Measurements from ENCODE around the gene REL. TPM values are rescaled to one million over a fixed set of nuclear protein-coding genes. Genes with fewer than 3 reads are reported as not detected.

REL gene
- total RNA-seq, 2 donors from 2014 or later, result 10.2 to 30.0 TPM

DNA sequence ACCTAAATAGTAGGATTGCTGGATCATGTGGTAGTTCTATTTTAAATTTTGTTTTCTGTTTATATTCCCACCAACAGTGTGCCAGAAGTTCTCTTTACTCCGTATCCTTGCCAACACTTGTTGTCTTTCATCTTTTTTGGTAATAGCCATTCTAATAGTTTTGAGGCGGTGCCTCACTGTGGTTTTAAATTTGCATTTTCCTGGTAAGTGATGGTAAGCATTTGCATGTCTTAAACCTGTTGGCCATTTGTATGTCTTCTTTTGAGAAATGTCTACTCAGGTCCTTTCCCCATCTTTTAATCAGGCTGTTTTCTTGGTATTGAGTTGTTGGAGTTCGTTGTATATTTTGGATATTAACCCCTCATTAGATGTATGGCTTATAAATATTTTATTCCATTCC, 51.6 kb downstream of the REL start:
- 94% methylated on average over 3 of the region's 3 CpGs for WGBS
- TF ChIP-seq, protein P1, sequence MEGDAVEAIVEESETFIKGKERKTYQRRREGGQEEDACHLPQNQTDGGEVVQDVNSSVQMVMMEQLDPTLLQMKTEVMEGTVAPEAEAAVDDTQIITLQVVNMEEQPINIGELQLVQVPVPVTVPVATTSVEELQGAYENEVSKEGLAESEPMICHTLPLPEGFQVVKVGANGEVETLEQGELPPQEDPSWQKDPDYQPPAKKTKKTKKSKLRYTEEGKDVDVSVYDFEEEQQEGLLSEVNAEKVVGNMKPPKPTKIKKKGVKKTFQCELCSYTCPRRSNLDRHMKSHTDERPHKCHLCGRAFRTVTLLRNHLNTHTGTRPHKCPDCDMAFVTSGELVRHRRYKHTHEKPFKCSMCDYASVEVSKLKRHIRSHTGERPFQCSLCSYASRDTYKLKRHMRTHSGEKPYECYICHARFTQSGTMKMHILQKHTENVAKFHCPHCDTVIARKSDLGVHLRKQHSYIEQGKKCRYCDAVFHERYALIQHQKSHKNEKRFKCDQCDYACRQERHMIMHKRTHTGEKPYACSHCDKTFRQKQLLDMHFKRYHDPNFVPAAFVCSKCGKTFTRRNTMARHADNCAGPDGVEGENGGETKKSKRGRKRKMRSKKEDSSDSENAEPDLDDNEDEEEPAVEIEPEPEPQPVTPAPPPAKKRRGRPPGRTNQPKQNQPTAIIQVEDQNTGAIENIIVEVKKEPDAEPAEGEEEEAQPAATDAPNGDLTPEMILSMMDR (IDR thresholded peaks at IDR 0.05), result no peak
- no peak for TF ChIP-seq POLR2AphosphoS5 (IDR thresholded peaks at IDR 0.05)
- no peak for TF ChIP-seq POLR2A (IDR thresholded peaks at IDR 0.05)
- H3K36me3 ChIP-seq, result no peaks in the 10 kb centered on the region
- H3K27me3 ChIP-seq (replicated peaks; ENCODE audit: insufficient read depth), result no peaks in the 10 kb centered on the region
- intact Hi-C loops (cut with DNase I), result no loop called here
- H3K4me1 ChIP-seq (replicated peaks), result no peaks in the 10 kb centered on the region
- H3K27ac ChIP-seq, result no peak overlapping the region
- DNase-seq (ENCODE audit: low spot score), result no peak
- no peak overlapping the region for H3K4me3 ChIP-seq
- H3K9me3 ChIP-seq, result no peaks in the 10 kb centered on the region

DNA sequence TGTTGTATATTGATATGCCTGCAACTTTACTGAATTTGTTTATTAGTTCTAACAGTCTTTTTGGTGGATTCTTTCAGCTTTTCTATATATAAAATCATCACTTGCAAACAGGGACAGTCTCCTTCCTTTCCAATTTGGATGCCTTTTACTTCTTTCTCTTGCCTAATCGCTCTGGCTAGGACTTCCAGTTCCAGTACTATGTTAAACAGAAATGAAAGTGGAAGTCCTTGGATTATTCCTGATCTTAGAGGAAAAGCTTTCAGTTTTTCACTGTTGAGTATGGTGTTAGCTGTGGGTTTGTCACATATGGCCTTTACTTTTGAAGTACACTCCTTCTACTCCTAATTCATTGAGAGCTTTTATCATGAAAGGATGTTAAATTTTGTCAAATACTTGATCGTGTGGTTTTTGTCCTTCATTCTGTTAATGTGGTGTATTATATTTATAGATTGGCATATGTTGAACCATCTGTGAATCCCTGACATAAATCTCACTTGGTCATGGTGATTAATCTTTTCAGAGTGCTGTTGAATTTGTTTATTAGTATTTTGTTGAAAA, 52.9 kb downstream of the REL start:
- Histone ChIP-seq H3K4me3 (no peak overlapping the region), H3K27ac (no peak overlapping the region), H3K27me3 (replicated peaks; ENCODE audit: insufficient read depth) (no peaks in the 10 kb centered on the region), H3K4me1 (replicated peaks) (no peaks in the 10 kb centered on the region), H3K36me3 (no peaks in the 10 kb centered on the region), H3K9me3 (no peaks in the 10 kb centered on the region)
- intact Hi-C loops (cut with DNase I), result no loop called here
- DNase-seq (ENCODE audit: low spot score), result no peak
- WGBS, result 60% methylated on average over 2 of the region's 2 CpGs
- TF ChIP-seq, protein P1 (IDR thresholded peaks at IDR 0.05), result no peak
- TF ChIP-seq POLR2AphosphoS5 (IDR thresholded peaks at IDR 0.05), result no peak
- no peak for TF ChIP-seq POLR2A (IDR thresholded peaks at IDR 0.05)

DNA sequence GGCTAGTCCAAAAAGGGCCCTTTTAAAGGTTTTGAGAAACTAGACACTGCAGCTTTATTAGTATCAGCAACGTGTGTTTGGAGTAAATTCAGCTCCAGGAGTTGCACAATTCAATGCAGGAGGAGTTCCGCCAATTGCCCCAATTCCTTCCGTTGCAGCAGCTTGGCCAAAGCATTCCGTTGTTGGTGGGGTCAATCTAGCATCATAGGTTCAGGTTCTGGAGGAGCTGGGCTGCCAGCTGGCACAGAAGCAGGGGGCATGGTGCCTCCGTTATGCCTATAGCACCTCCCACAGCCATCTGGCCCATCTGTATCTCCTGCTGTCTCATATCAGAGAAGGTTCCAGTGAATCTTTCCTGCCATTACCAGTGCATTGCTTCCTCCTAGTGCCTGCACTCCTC, 55.4 kb downstream of the REL start:
- Histone ChIP-seq H3K4me1 (replicated peaks) (no peaks in the 10 kb centered on the region), H3K27ac (no peak overlapping the region), H3K9me3 (no peaks in the 10 kb centered on the region), H3K36me3 (no peaks in the 10 kb centered on the region), H3K4me3 (no peak overlapping the region), H3K27me3 (replicated peaks; ENCODE audit: insufficient read depth) (no peaks in the 10 kb centered on the region)
- WGBS, result 81% methylated on average over 5 of the region's 5 CpGs
- TF ChIP-seq, protein P1 (IDR thresholded peaks at IDR 0.05), result no peak
- TF ChIP-seq POLR2AphosphoS5 (IDR thresholded peaks at IDR 0.05) (no peak), POLR2A (IDR thresholded peaks at IDR 0.05) (no peak)
- intact Hi-C loops (cut with DNase I), result no loop called here
- DNase-seq (ENCODE audit: low spot score), result no peak

DNA sequence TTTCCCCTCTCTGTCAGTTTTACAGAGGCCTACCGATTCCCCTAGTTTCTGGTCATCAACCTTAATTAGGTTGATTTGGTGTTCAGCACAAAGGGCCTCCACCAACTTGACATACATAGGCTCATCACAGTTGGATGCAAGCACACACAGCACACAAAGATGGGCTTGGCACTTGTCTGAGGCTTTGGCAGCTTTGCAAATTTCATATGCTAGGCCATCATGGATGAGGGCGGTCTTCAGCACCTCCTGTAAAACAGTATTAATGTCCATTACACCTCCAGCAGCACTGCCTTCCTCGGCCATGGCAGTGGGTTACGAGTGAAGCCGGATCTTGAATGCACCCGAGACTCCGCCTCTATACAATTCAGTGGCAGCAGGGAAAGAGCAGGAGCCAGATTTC, 56.9 kb downstream of the REL start:
- intact Hi-C loops (cut with DNase I), result no loop called here
- 98% methylated on average over 7 of the region's 7 CpGs for WGBS
- H3K4me1 ChIP-seq (replicated peaks), result no peaks in the 10 kb centered on the region
- H3K27me3 ChIP-seq (replicated peaks; ENCODE audit: insufficient read depth), result no peaks in the 10 kb centered on the region
- H3K9me3 ChIP-seq, result no peaks in the 10 kb centered on the region
- no peak for DNase-seq (ENCODE audit: low spot score)
- H3K27ac ChIP-seq, result no peak overlapping the region
- no peak overlapping the region for H3K4me3 ChIP-seq
- no peaks in the 10 kb centered on the region for H3K36me3 ChIP-seq
- TF ChIP-seq, protein P1 (IDR thresholded peaks at IDR 0.05), result no peak
- no peak for TF ChIP-seq POLR2AphosphoS5 (IDR thresholded peaks at IDR 0.05)
- no peak for TF ChIP-seq POLR2A (IDR thresholded peaks at IDR 0.05)

DNA sequence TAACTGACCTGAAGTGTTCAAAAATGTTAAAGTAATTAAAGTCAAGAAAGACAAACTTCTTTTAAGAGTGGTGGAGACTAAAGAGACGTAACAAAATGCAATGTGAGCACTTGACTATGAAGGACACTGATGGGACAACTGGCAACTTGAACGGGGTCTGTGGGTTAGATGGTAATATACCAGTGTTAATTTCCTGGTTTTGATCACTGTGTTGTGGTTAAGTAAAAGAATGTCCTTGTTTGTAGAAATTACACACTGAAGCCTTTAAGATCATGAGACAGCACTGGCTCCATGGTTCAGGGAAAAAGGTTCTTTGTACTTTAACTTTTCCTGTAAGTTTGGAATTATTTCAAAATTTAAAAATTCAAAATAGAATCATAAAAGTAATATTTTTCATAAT, 58.2 kb downstream of the REL start:
- WGBS, result 77% methylated on average over 2 of the region's 2 CpGs
- Histone ChIP-seq H3K27ac (no peak overlapping the region), H3K27me3 (replicated peaks; ENCODE audit: insufficient read depth) (no peaks in the 10 kb centered on the region), H3K4me3 (no peak overlapping the region), H3K4me1 (replicated peaks) (no peaks in the 10 kb centered on the region), H3K36me3 (no peaks in the 10 kb centered on the region), H3K9me3 (no peaks in the 10 kb centered on the region)
- intact Hi-C loops (cut with DNase I), result no loop called here
- DNase-seq (ENCODE audit: low spot score), result no peak
- TF ChIP-seq POLR2AphosphoS5 (IDR thresholded peaks at IDR 0.05) (no peak), POLR2A (IDR thresholded peaks at IDR 0.05) (no peak)
- TF ChIP-seq, protein P1 (IDR thresholded peaks at IDR 0.05), result no peak

Data from prostate gland (tissue), 2 donors.